H1 (cell line): Measurements from ENCODE around the gene RWDD1. TPM values are rescaled to one million over a fixed set of nuclear protein-coding genes. Genes with fewer than 3 reads are reported as not detected.

Source experiments
- CTCF ChIA-PET: fragments of 300-600 bp; sonication (Branson Sonifier 250); formaldehyde crosslinking; loops from one replicate; lab custom pipeline; 2021; ENCODE audit not compliant: partially characterized antibody; lab: Charles Lee
- POLR2A ChIA-PET: fragments of 300-600 bp; sonication (Branson Sonifier 250); formaldehyde crosslinking; loops from one replicate; lab custom pipeline; 2021; ENCODE audit warnings: inconsistent platforms; ENCODE audit not compliant: partially characterized antibody; lab: Charles Lee
- DNase-seq, 2 experiments: peaks; one replicate each; pipeline versions ENCODE4 v3.0.0 to v3.0.0-alpha.2; 2010 to 2022; ENCODE audit warnings: low spot score in 2 of 2, low read depth in 1 of 2, mixed read lengths in 1 of 2
- FAIRE-seq: peaks from 2 replicates; lab custom pipeline; 2011; peaks lifted over from hg19 to GRCh38; lab: Jason Lieb, UNC
- H2AFZ ChIP-seq: 2 replicates; pipeline ENCODE4 v1.8.1; 2012; ENCODE audit warnings: low read length, inconsistent platforms
- H2AK5ac ChIP-seq: 2 replicates; pipeline ENCODE4 v1.6.1; 2013; ENCODE audit warnings: low read depth, low read length
- H2BK120ac ChIP-seq: replicated peaks from 2 replicates; pipeline ENCODE3; 2013; ENCODE audit warnings: low read depth, low read length, inconsistent platforms
- H2BK12ac ChIP-seq: 2 replicates; pipeline ENCODE4 v1.6.1; 2013; ENCODE audit warnings: low read depth, low read length
- H2BK15ac ChIP-seq: 2 replicates; pipeline ENCODE4 v1.6.1; 2013; ENCODE audit warnings: low read length
- H2BK20ac ChIP-seq: 2 replicates; pipeline ENCODE4 v1.6.1; 2013; ENCODE audit warnings: low read length
- H2BK5ac ChIP-seq: 2 replicates; pipeline ENCODE4 v1.6.1; 2013; ENCODE audit warnings: low read depth, low read length
- H3K14ac ChIP-seq: 2 replicates; pipeline ENCODE4 v1.6.1; 2013; ENCODE audit warnings: inconsistent platforms; ENCODE audit not compliant: insufficient read length
- H3K18ac ChIP-seq: 2 replicates; pipeline ENCODE4 v1.6.1; 2013; ENCODE audit warnings: low read length; ENCODE audit errors: extremely low read depth
- H3K23ac ChIP-seq: 2 replicates; pipeline ENCODE4 v1.6.1; 2013; ENCODE audit warnings: inconsistent platforms; ENCODE audit not compliant: insufficient read length
- H3K23me2 ChIP-seq: 2 replicates; pipeline ENCODE4 v1.6.1; 2013; ENCODE audit warnings: low read depth, low read length
- H3K27ac ChIP-seq: 2 replicates; pipeline ENCODE4 v1.6.1; 2011; ENCODE audit warnings: low read depth, low read length, inconsistent platforms
- H3K27me3 ChIP-seq, 4 experiments: replicated peaks in 1 of 4; 1 replicate in 1 of 4; 2 replicates in 3 of 4; pipeline versions ENCODE4 v1.6.1 to v1.8.1; 2011 to 2013; ENCODE audit warnings: low read length in 3 of 4, mild to moderate bottlenecking in 3 of 4, inconsistent platforms in 2 of 4, mixed read lengths in 2 of 4, moderate library complexity in 1 of 4; ENCODE audit not compliant: control insufficient read depth in 3 of 4, insufficient read depth in 3 of 4; ENCODE audit errors: extremely low read depth in 1 of 4
- H3K36me3 ChIP-seq, 4 experiments: 2 replicates each; pipeline versions ENCODE4 v1.6.1 to v1.8.1; 2011 to 2013; ENCODE audit warnings: mild to moderate bottlenecking in 4 of 4, low read length in 3 of 4, moderate library complexity in 2 of 4, control low read depth in 1 of 4, inconsistent platforms in 1 of 4; ENCODE audit not compliant: insufficient read depth in 4 of 4, control insufficient read depth in 2 of 4
- H3K4ac ChIP-seq: replicated peaks from 2 replicates; pipeline ENCODE3; 2013; ENCODE audit warnings: low read length, low read depth, mixed read lengths, inconsistent platforms; ENCODE audit not compliant: insufficient read length
- H3K4me1 ChIP-seq, 4 experiments: replicated peaks in 1 of 4; 1 replicate in 1 of 4; 2 replicates in 3 of 4; pipeline versions ENCODE4 v1.6.1 to v1.8.1; 2011 to 2013; ENCODE audit warnings: low read length in 3 of 4, inconsistent platforms in 2 of 4, mixed read lengths in 1 of 4; ENCODE audit not compliant: insufficient read depth in 4 of 4, control insufficient read depth in 3 of 4
- H3K4me2 ChIP-seq, 2 experiments: 2 replicates each; pipeline versions ENCODE4 v1.6.1 to v1.8.1; 2011 to 2013; ENCODE audit warnings: low read depth in 2 of 2, low read length in 2 of 2, control low read depth in 1 of 2, inconsistent platforms in 1 of 2, mild to moderate bottlenecking in 1 of 2; ENCODE audit not compliant: insufficient read depth in 1 of 2
- H3K4me3 ChIP-seq, 4 experiments: fragments of 200-600, 300-600 bp in 1 of 4; sonication (generic), shearing (Covaris generic), sonication (Bioruptor Twin) in 1 of 4; 2 replicates each; pipeline versions ENCODE4 v1.5.1 to v1.8.1; 2011 to 2016; ENCODE audit warnings: low read length in 4 of 4, low read depth in 3 of 4, control low read depth in 2 of 4, inconsistent platforms in 2 of 4, mild to moderate bottlenecking in 2 of 4, mixed read lengths in 1 of 4, moderate library complexity in 1 of 4; ENCODE audit not compliant: insufficient read depth in 2 of 4; ENCODE audit errors: extremely low read depth in 1 of 4
- H3K56ac ChIP-seq: replicated peaks from 2 replicates; pipeline ENCODE3; 2013; ENCODE audit warnings: low read depth, mild to moderate bottlenecking, mixed read lengths, low read length, inconsistent platforms; ENCODE audit not compliant: insufficient read length
- H3K79me1 ChIP-seq: 2 replicates; pipeline ENCODE4 v1.6.1; 2013; ENCODE audit warnings: low read depth, low read length, control low read depth
- H3K79me2 ChIP-seq, 2 experiments: 2 replicates each; pipeline versions ENCODE4 v1.6.1 to v1.8.1; 2012 to 2013; ENCODE audit warnings: low read length in 2 of 2, mild to moderate bottlenecking in 2 of 2, inconsistent platforms in 1 of 2; ENCODE audit not compliant: insufficient read depth in 2 of 2, control insufficient read depth in 1 of 2
- H3K9ac ChIP-seq, 4 experiments: replicated peaks in 1 of 4; 1 replicate in 1 of 4; 2 replicates in 3 of 4; pipeline versions ENCODE4 v1.6.1 to v1.8.1; 2011 to 2013; ENCODE audit warnings: low read depth in 3 of 4, low read length in 3 of 4, control low read depth in 2 of 4, mild to moderate bottlenecking in 2 of 4, moderate library complexity in 2 of 4, inconsistent platforms in 1 of 4; ENCODE audit errors: extremely low read depth in 1 of 4
- H3K9me3 ChIP-seq, 2 experiments: 2 replicates each; pipeline versions ENCODE4 v1.6.1 to v1.8.1; 2012 to 2013; ENCODE audit warnings: mild to moderate bottlenecking in 2 of 2, moderate library complexity in 2 of 2, control low read depth in 1 of 2, inconsistent platforms in 1 of 2, low read depth in 1 of 2, low read length in 1 of 2, mixed read lengths in 1 of 2; ENCODE audit not compliant: insufficient read depth in 2 of 2
- H4K20me1 ChIP-seq, 2 experiments: replicated peaks in 1 of 2; 2 replicates each; pipeline versions ENCODE3 to v1.8.1; 2011 to 2013; ENCODE audit warnings: inconsistent platforms in 2 of 2, low read length in 2 of 2, mild to moderate bottlenecking in 1 of 2; ENCODE audit not compliant: insufficient read depth in 2 of 2, control insufficient read depth in 1 of 2
- H4K5ac ChIP-seq: 2 replicates; pipeline ENCODE4 v1.6.1; 2013; ENCODE audit warnings: low read length, low read depth, mixed read lengths, inconsistent platforms; ENCODE audit not compliant: insufficient read length
- H4K8ac ChIP-seq: 2 replicates; pipeline ENCODE4 v1.8.0; 2013; ENCODE audit warnings: mild to moderate bottlenecking, moderate library complexity, low read length, inconsistent platforms; ENCODE audit not compliant: insufficient read depth; ENCODE audit errors: extremely low read depth
- H4K91ac ChIP-seq: replicated peaks from 2 replicates; pipeline ENCODE3; 2013; ENCODE audit warnings: low read length, mixed read lengths, inconsistent platforms; ENCODE audit not compliant: insufficient read length
- BCL11A ChIP-seq, 2 experiments: IDR thresholded peaks; one replicate each; pipeline ENCODE4 v1.6.1; 2011; ENCODE audit warnings: low read depth in 2 of 2, low read length in 2 of 2, mild to moderate bottlenecking in 2 of 2
- CREB1 ChIP-seq: IDR thresholded peaks from 2 replicates; pipeline ENCODE4 v1.6.1; 2012; ENCODE audit warnings: inconsistent platforms
- JUND ChIP-seq: IDR thresholded peaks from 2 replicates; pipeline ENCODE4 v1.6.1; 2011; ENCODE audit warnings: mild to moderate bottlenecking, improper control_type of control experiment, low read length
- MAFK ChIP-seq: IDR thresholded peaks from 2 replicates; pipeline ENCODE4 v1.6.1; 2012; ENCODE audit warnings: low read depth, mild to moderate bottlenecking, improper control_type of control experiment, low read length
- NANOG ChIP-seq: IDR thresholded peaks from 2 replicates; pipeline ENCODE4 v1.6.1; 2011; ENCODE audit warnings: low read length, low read depth, mild to moderate bottlenecking, inconsistent platforms; ENCODE audit not compliant: insufficient read depth, poor library complexity, severe bottlenecking
- RBBP5 ChIP-seq: IDR thresholded peaks from 2 replicates; pipeline ENCODE4 v1.7.1; 2012; ENCODE audit warnings: low read depth, mild to moderate bottlenecking, inconsistent platforms, low read length, moderate library complexity, borderline replicate concordance
- RXRA ChIP-seq: IDR thresholded peaks from 2 replicates; pipeline ENCODE4 v1.6.1; 2011; ENCODE audit warnings: low read depth, mild to moderate bottlenecking, low read length, moderate library complexity; ENCODE audit not compliant: insufficient read depth
- SP2 ChIP-seq: IDR thresholded peaks from 2 replicates; pipeline ENCODE4 v1.6.1; 2012; ENCODE audit warnings: mild to moderate bottlenecking, low read length, inconsistent platforms
- TAF1 ChIP-seq: IDR thresholded peaks from 2 replicates; pipeline ENCODE4 v1.6.1; 2011; ENCODE audit warnings: mild to moderate bottlenecking, low read depth, low read length
- TBP ChIP-seq: IDR thresholded peaks from 2 replicates; pipeline ENCODE4 v1.6.1; 2011; ENCODE audit warnings: low read depth, low read length, improper control_type of control experiment
- TCF12 ChIP-seq: IDR thresholded peaks from 2 replicates; pipeline ENCODE4 v1.6.1; 2011; ENCODE audit warnings: low read depth, mild to moderate bottlenecking, low read length
- WGBS, 2 experiments: shearing (Covaris generic) in 1 of 2; methylation state at CpG; one replicate each; pipeline versions ENCODE4 v1.1.6 to v1.1.7; 2013 to 2015; ENCODE audit warnings: low lambda C conversion rate in 2 of 2, mixed read lengths in 2 of 2, inconsistent platforms in 1 of 2, low coverage in 1 of 2, missing lambda C conversion rate in 1 of 2; ENCODE audit not compliant: insufficient replicate concordance in 2 of 2, insufficient coverage in 1 of 2, insufficient read length in 1 of 2; ENCODE audit errors: extremely low coverage in 1 of 2, missing lambda C conversion rate in 1 of 2; 5-methylcytosine and 5-hydroxymethylcytosine counted together
- polyA plus RNA-seq, 7 experiments: library from polyadenylated mRNA; depleted of rRNA in 3 of 7; stranded (reverse) in 5 of 7; unstranded in 2 of 7; fragments of >200 nt in 5 of 7; fragments of 200-250 nt in 2 of 7; gene quantifications; 1 replicate in 5 of 7; 2 replicates in 1 of 7; 4 replicates in 1 of 7; pipeline versions ENCODE4 v1.2.1 to v1.2.3, GENCODE V29; 2011 to 2013; ENCODE audit warnings: missing spikeins in 2 of 7, mixed read lengths in 2 of 7
- total RNA-seq: library from RNA; stranded (reverse); fragmentation: NEBNext Ultra II Directional; extraction: Animal tissue kit (Norgen Biotek cat#: 25700); gene quantifications from 2 replicates; pipeline ENCODE4 v1.2.1, GENCODE V29; 2021

The RWDD1 gene
- total and polyA plus RNA-seq, 2 of the 8 experiments (the other 6 are each of a cell fraction or from before 2014, with no cell fraction given) = 19.5 to 35.2 TPM

DNA sequence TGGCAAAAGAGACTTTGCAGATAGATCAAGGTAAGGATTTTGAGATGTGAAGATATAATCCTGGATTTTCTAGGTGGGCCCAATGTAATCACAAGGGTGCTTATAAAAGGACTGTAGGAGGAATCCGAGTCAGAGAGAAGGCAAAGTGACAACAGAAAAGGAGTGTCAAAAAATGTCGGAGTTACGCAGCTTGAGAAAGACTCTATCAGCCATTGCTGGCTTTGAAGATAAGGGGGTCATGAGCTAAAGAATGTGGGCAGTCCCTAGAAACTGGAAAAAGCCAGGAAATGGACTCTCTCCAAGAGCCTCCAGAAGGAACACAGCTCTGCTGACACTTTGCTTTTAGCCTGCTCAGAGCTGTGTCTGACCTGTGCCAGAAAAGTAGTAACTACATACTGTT is 8.7 kb upstream of the RWDD1 start:
- Histone ChIP-seq H2BK20ac (no peak overlapping the region), H3K79me2 (no peaks in the 10 kb centered on the region), H3K14ac (no peak overlapping the region), H3K36me3 (no peaks in the 10 kb centered on the region), H4K20me1 (no peaks in the 10 kb centered on the region), H2BK5ac (no peak overlapping the region), H3K23me2 (no peaks in the 10 kb centered on the region), H3K27me3 (no peaks in the 10 kb centered on the region), H3K9ac (no peak overlapping the region), H2BK120ac (no peak overlapping the region), H3K27ac (no peak overlapping the region), H4K8ac (no peak overlapping the region), H4K91ac (no peak overlapping the region), H2BK15ac (no peak overlapping the region), H2AK5ac (no peak overlapping the region), H2AFZ (no peak overlapping the region), H3K4me2 (no peak overlapping the region), H3K4me3 (no peak overlapping the region), H3K23ac (no peak overlapping the region), H3K4ac (no peak overlapping the region), H2BK12ac (no peak overlapping the region), H3K18ac (no peak overlapping the region), H3K56ac (no peak overlapping the region), H3K4me1 (no peaks in the 10 kb centered on the region), H3K79me1 (no peaks in the 10 kb centered on the region), H3K9me3 (no peaks in the 10 kb centered on the region), H4K5ac (no peak overlapping the region)
- DNase-seq (no peak), FAIRE-seq (no peak)
- WGBS, 2 experiments = 81% methylated on average over 3 of the region's 3 CpGs; no CpG with 5 or more reads in 1 of the 2 experiments
- POLR2A ChIA-PET = interaction anchor here (0.7 to 1.2 kb wide), 2 partner anchors 15 to 283 kb away, joined by 3 to 5 read pairs; partner anchors contain the start of gene TSPYL1
- CTCF ChIA-PET = interaction anchor here (0.7 to 6.7 kb wide), 23 partner anchors 8 to 345 kb away, joined by 3 to 59 read pairs (median 6); partner anchors contain the start of genes CALHM4, CALHM5, RWDD1 and TRAPPC3L
- TF ChIP-seq TBP (no peak), TCF12 (no peak), BCL11A (IDR thresholded peaks at IDR 0.05; ENCODE audit: low read depth in 2 of 2, low read length in 2 of 2) (no peak), RBBP5 (no peak), TAF1 (no peak), SP2 (no peak), NANOG (no peak), CREB1 (no peak), RXRA (no peak), JUND (no peak), MAFK (no peak)
